ENCODE results near the gene PPM1A. TPM values are rescaled to one million over a fixed set of nuclear protein-coding genes. Genes with fewer than 3 reads are reported as not detected.
A peak's percentile ranks its signal among the peaks of the same experiment; 100 is the strongest.

Gene PPM1A
- total RNA-seq, 1 experiment from 2014 or later = 65.1 TPM

GRCh38 chr14:60287452-60287851, 38.4 kb downstream of the PPM1A start:
- H3K27ac ChIP-seq (ENCODE audit: low read length) = no peak overlapping the region; the same call in 1 of the 2 replicates
- H4K20me1 ChIP-seq (ENCODE audit: insufficient read depth, low read depth, low read length) = no peaks in the 10 kb centered on the region
- peaks cover 73% of the 10 kb centered on the region for H3K36me3 ChIP-seq (ENCODE audit: insufficient read depth, low read length)
- no peak overlapping the region for H2AFZ ChIP-seq (ENCODE audit: low read length)
- H3K9me2 ChIP-seq (replicated peaks; ENCODE audit: insufficient read depth, low read length) = no peaks in the 10 kb centered on the region
- no peak for DNase-seq
- no peaks in the 10 kb centered on the region for H3K4me1 ChIP-seq (ENCODE audit: low read length)
- no peak overlapping the region for H3K9ac ChIP-seq (ENCODE audit: low read length)
- H3K27me3 ChIP-seq (ENCODE audit: low read length) = no peaks in the 10 kb centered on the region
- H3K9me3 ChIP-seq (ENCODE audit: low read length) = no peaks in the 10 kb centered on the region
- H3K79me2 ChIP-seq (ENCODE audit: low read length) = peaks cover 61% of the 10 kb centered on the region
- no peak overlapping the region for H3K4me3 ChIP-seq (ENCODE audit: low read length)
- no peak overlapping the region for H3K4me2 ChIP-seq (ENCODE audit: low read depth, low read length, poor library complexity, severe bottlenecking)

GRCh38 chr14:60288279-60288678, 39.3 kb downstream of the PPM1A start:
- Histone ChIP-seq H3K9me3 (ENCODE audit: low read length) (no peaks in the 10 kb centered on the region), H3K79me2 (ENCODE audit: low read length) (peaks cover 53% of the 10 kb centered on the region), H3K4me3 (ENCODE audit: low read length) (no peak overlapping the region), H3K27me3 (ENCODE audit: low read length) (no peaks in the 10 kb centered on the region), H3K36me3 (ENCODE audit: insufficient read depth, low read length) (peaks cover 73% of the 10 kb centered on the region; the same call in 1 of the 2 replicates), H2AFZ (ENCODE audit: low read length) (no peak overlapping the region), H3K9me2 (replicated peaks; ENCODE audit: insufficient read depth, low read length) (no peaks in the 10 kb centered on the region), H3K4me1 (ENCODE audit: low read length) (no peaks in the 10 kb centered on the region), H3K4me2 (ENCODE audit: low read depth, low read length, poor library complexity, severe bottlenecking) (no peak overlapping the region), H3K27ac (ENCODE audit: low read length) (no peak overlapping the region), H4K20me1 (ENCODE audit: insufficient read depth, low read depth, low read length) (no peaks in the 10 kb centered on the region), H3K9ac (ENCODE audit: low read length) (no peak overlapping the region)
- no peak for DNase-seq

- H4K20me1 ChIP-seq (ENCODE audit: insufficient read depth, low read depth, low read length) = no peaks in the 10 kb centered on the region
- no peaks in the 10 kb centered on the region for H3K27me3 ChIP-seq (ENCODE audit: low read length)
- no peak overlapping the region for H3K27ac ChIP-seq (ENCODE audit: low read length)
- peaks cover 10% of the 10 kb centered on the region for H3K79me2 ChIP-seq (ENCODE audit: low read length)
- H2AFZ ChIP-seq (ENCODE audit: low read length) = no peak overlapping the region
- no peak for DNase-seq
- H3K36me3 ChIP-seq (ENCODE audit: insufficient read depth, low read length) = peaks cover 60% of the 10 kb centered on the region; the same call in 1 of the 2 replicates
- H3K9me3 ChIP-seq (ENCODE audit: low read length) = no peaks in the 10 kb centered on the region
- H3K9ac ChIP-seq (ENCODE audit: low read length) = no peak overlapping the region
- H3K4me3 ChIP-seq (ENCODE audit: low read length) = no peak overlapping the region
- H3K4me2 ChIP-seq (ENCODE audit: low read depth, low read length, poor library complexity, severe bottlenecking) = no peak overlapping the region
- H3K4me1 ChIP-seq (ENCODE audit: low read length) = peaks cover 27% of the 10 kb centered on the region
- no peaks in the 10 kb centered on the region for H3K9me2 ChIP-seq (replicated peaks; ENCODE audit: insufficient read depth, low read length)
These were observed 45.5 kb downstream of the PPM1A start for GRCh38 chr14:60294411-60295069.

DNA sequence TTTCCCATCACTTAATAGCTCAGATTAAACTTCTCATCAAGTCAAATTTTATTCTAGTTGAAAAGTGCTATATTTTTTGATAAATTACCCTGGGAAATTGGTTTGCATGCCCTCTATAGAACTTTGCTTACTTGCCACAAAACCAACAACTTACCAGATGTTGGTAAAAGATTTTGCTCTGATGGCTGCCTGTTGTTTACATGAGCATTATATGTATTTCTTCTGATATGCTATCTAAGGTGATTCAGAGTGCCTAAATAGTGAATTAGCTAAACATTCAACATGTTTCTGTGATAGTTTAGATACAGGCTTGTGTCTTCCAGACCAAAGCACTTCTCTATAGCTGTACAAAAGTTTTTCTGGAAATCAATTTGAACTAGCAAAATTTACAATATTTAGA, 51.0 kb downstream of the PPM1A start:
- H3K27me3 ChIP-seq (ENCODE audit: low read length) = no peaks in the 10 kb centered on the region
- H3K4me3 ChIP-seq (ENCODE audit: low read length) = no peak overlapping the region
- no peaks in the 10 kb centered on the region for H3K9me3 ChIP-seq (ENCODE audit: low read length)
- no peak overlapping the region for H3K27ac ChIP-seq (ENCODE audit: low read length)
- peaks cover 57% of the 10 kb centered on the region for H3K4me1 ChIP-seq (ENCODE audit: low read length)
- H3K9me2 ChIP-seq (replicated peaks; ENCODE audit: insufficient read depth, low read length) = no peaks in the 10 kb centered on the region
- H3K36me3 ChIP-seq (ENCODE audit: insufficient read depth, low read length) = peaks cover 24% of the 10 kb centered on the region
- DNase-seq = no peak
- no peak overlapping the region for H2AFZ ChIP-seq (ENCODE audit: low read length)
- peaks cover 2% of the 10 kb centered on the region; the same call in 1 of the 2 replicates for H3K79me2 ChIP-seq (ENCODE audit: low read length)
- H3K4me2 ChIP-seq (ENCODE audit: low read depth, low read length, poor library complexity, severe bottlenecking) = no peak overlapping the region
- H4K20me1 ChIP-seq (ENCODE audit: insufficient read depth, low read depth, low read length) = no peaks in the 10 kb centered on the region
- H3K9ac ChIP-seq (ENCODE audit: low read length) = no peak overlapping the region

GRCh38 chr14:60301685-60302084, 52.7 kb downstream of the PPM1A start:
- peaks cover 22% of the 10 kb centered on the region for H3K36me3 ChIP-seq (ENCODE audit: insufficient read depth, low read length)
- peaks cover 42% of the 10 kb centered on the region for H3K4me1 ChIP-seq (ENCODE audit: low read length)
- no peak for DNase-seq
- H3K27me3 ChIP-seq (ENCODE audit: low read length) = no peaks in the 10 kb centered on the region
- H4K20me1 ChIP-seq (ENCODE audit: insufficient read depth, low read depth, low read length) = no peaks in the 10 kb centered on the region
- H3K9me3 ChIP-seq (ENCODE audit: low read length) = no peaks in the 10 kb centered on the region
- H3K27ac ChIP-seq (ENCODE audit: low read length) = no peak overlapping the region
- H3K4me2 ChIP-seq (ENCODE audit: low read depth, low read length, poor library complexity, severe bottlenecking) = no peak overlapping the region
- H3K9me2 ChIP-seq (replicated peaks; ENCODE audit: insufficient read depth, low read length) = no peaks in the 10 kb centered on the region
- H3K79me2 ChIP-seq (ENCODE audit: low read length) = peaks cover 2% of the 10 kb centered on the region; the same call in 1 of the 2 replicates
- H3K4me3 ChIP-seq (ENCODE audit: low read length) = no peak overlapping the region
- no peak overlapping the region for H3K9ac ChIP-seq (ENCODE audit: low read length)
- H2AFZ ChIP-seq (ENCODE audit: low read length) = no peak overlapping the region

DNA sequence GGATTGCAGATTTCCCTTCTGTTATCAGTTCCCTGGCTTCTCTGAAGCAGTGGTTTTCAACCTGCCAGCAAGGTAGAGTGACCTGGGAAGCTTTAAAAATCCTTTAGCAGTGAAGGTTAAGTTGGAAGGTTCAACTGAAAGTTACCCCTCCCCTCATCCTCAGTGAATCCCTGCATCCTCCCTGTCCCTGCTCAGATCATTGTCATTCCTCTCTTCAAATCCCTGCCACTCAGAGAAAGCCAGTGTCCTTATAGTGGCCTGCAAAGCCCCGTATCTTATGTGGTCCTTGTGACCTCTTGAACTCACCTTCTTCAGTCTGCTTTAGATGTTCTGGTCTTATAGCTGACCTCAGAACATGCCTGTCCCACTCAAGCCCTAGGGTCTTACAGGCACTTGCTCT, 53.6 kb downstream of the PPM1A start:
- Histone ChIP-seq H2AFZ (ENCODE audit: low read length) (no peak overlapping the region), H3K4me3 (ENCODE audit: low read length) (no peak overlapping the region), H3K9me2 (replicated peaks; ENCODE audit: insufficient read depth, low read length) (no peaks in the 10 kb centered on the region), H3K27ac (ENCODE audit: low read length) (peak overlapping the region; percentile 33; the same call in 1 of the 2 replicates), H3K4me2 (ENCODE audit: low read depth, low read length, poor library complexity, severe bottlenecking) (no peak overlapping the region), H3K9ac (ENCODE audit: low read length) (no peak overlapping the region), H3K27me3 (ENCODE audit: low read length) (no peaks in the 10 kb centered on the region), H3K36me3 (ENCODE audit: insufficient read depth, low read length) (peaks cover 12% of the 10 kb centered on the region), H3K79me2 (ENCODE audit: low read length) (no peaks in the 10 kb centered on the region), H3K4me1 (ENCODE audit: low read length) (peaks cover 47% of the 10 kb centered on the region), H3K9me3 (ENCODE audit: low read length) (no peaks in the 10 kb centered on the region), H4K20me1 (ENCODE audit: insufficient read depth, low read depth, low read length) (no peaks in the 10 kb centered on the region)
- DNase-seq = no peak

- H3K4me2 ChIP-seq (ENCODE audit: low read depth, low read length, poor library complexity, severe bottlenecking) = no peak overlapping the region
These were observed 54.7 kb downstream of the PPM1A start for GRCh38 chr14:60303745-60304144.

DNA sequence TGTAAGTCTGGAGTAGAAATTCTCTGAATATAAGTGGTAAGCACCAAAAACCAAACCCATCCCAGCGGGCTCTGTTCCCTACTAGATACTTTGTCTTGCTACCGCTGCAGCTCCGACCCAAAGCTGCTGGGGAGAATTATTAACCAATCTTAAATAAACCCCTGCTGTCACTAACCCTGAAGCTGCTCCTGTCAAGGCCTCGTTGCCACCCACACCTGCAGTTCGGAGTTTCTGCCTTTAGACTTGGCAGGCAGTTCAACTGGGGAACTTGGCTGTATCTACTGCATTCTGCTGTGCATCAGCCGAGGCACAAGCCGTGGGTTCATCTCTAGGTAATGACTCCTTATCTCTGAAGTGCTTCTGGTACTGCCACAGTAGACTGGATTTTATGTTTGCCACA, 55.5 kb downstream of the PPM1A start:
- Histone ChIP-seq H3K27me3 (ENCODE audit: low read length) (no peaks in the 10 kb centered on the region), H3K4me1 (ENCODE audit: low read length) (peaks cover 52% of the 10 kb centered on the region), H2AFZ (ENCODE audit: low read length) (no peak overlapping the region), H3K36me3 (ENCODE audit: insufficient read depth, low read length) (peaks cover 4% of the 10 kb centered on the region), H3K9me3 (ENCODE audit: low read length) (no peaks in the 10 kb centered on the region), H3K9ac (ENCODE audit: low read length) (no peak overlapping the region), H3K9me2 (replicated peaks; ENCODE audit: insufficient read depth, low read length) (no peaks in the 10 kb centered on the region), H3K79me2 (ENCODE audit: low read length) (no peaks in the 10 kb centered on the region), H4K20me1 (ENCODE audit: insufficient read depth, low read depth, low read length) (no peaks in the 10 kb centered on the region), H3K4me3 (ENCODE audit: low read length) (no peak overlapping the region), H3K4me2 (ENCODE audit: low read depth, low read length, poor library complexity, severe bottlenecking) (no peak overlapping the region), H3K27ac (ENCODE audit: low read length) (no peak overlapping the region)
- no peak for DNase-seq

More at GRCh38 chr14:60303745-60304144, 54.7 kb downstream of the PPM1A start:
- Histone ChIP-seq H3K9me3 (ENCODE audit: low read length) (no peaks in the 10 kb centered on the region), H2AFZ (ENCODE audit: low read length) (no peak overlapping the region), H3K79me2 (ENCODE audit: low read length) (no peaks in the 10 kb centered on the region), H3K27me3 (ENCODE audit: low read length) (no peaks in the 10 kb centered on the region), H3K9ac (ENCODE audit: low read length) (no peak overlapping the region), H3K27ac (ENCODE audit: low read length) (no peak overlapping the region), H4K20me1 (ENCODE audit: insufficient read depth, low read depth, low read length) (no peaks in the 10 kb centered on the region), H3K4me3 (ENCODE audit: low read length) (no peak overlapping the region), H3K4me1 (ENCODE audit: low read length) (peaks cover 49% of the 10 kb centered on the region), H3K9me2 (replicated peaks; ENCODE audit: insufficient read depth, low read length) (no peaks in the 10 kb centered on the region), H3K36me3 (ENCODE audit: insufficient read depth, low read length) (peaks cover 12% of the 10 kb centered on the region)
- DNase-seq = no peak
